Cardiac fibroblast (primary cell): Measurements from ENCODE around the gene THBS2.

Experiments
- DNase-seq, 2 donors: peaks; one replicate each; pipeline versions ENCODE4 v3.0.0 to v3.0.0-alpha.2; 2010; ENCODE audit warnings: low read depth in 2 of 2
- H3K4me3 ChIP-seq, 2 donors: replicated peaks in 1 of 2; 1 replicate in 1 of 2; 2 replicates in 1 of 2; pipeline ENCODE4 v1.5.1; 2011; ENCODE audit warnings: low read depth in 2 of 2, low read length in 2 of 2, mild to moderate bottlenecking in 2 of 2, moderate library complexity in 1 of 2
- CTCF ChIP-seq: IDR thresholded peaks from one replicate; pipeline ENCODE4 v1.5.1; 2011; ENCODE audit warnings: low read depth, mild to moderate bottlenecking, low read length, inconsistent platforms

The THBS2 gene

GRCh38 chr6:169250660-169251059 is 3.0 kb downstream of the THBS2 start:
- H3K4me3 ChIP-seq: peak overlapping the region; percentile 29 to 66
- no peak for TF ChIP-seq CTCF
- DNase-seq: peak; percentile 81 to 94

GRCh38 chr6:169249057-169249456 is 4.6 kb downstream of the THBS2 start:
- no peak for DNase-seq
- H3K4me3 ChIP-seq: no peak overlapping the region
- TF ChIP-seq CTCF: no peak

GRCh38 chr6:169248521-169248971 is 5.1 kb downstream of the THBS2 start:
- no peak overlapping the region for H3K4me3 ChIP-seq
- no peak for DNase-seq
- TF ChIP-seq CTCF: no peak

- no peak overlapping the region for H3K4me3 ChIP-seq
- no peak for TF ChIP-seq CTCF
- no peak for DNase-seq
Observed at GRCh38 chr6:169247991-169248390, 5.7 kb downstream of the THBS2 start.

GRCh38 chr6:169247419-169247818 is 6.2 kb downstream of the THBS2 start:
- no peak overlapping the region for H3K4me3 ChIP-seq
- no peak for DNase-seq
- TF ChIP-seq CTCF: no peak

GRCh38 chr6:169246445-169246844 is 7.2 kb downstream of the THBS2 start:
- DNase-seq: no peak
- no peak overlapping the region for H3K4me3 ChIP-seq

More at GRCh38 chr6:169246445-169246844, 7.2 kb downstream of the THBS2 start:
- no peak for TF ChIP-seq CTCF
